A549 (cell line): ENCODE results near the gene LRRC14B. TPM values are rescaled to one million over a fixed set of nuclear protein-coding genes. Genes with fewer than 3 reads are reported as not detected.
"Not testable (repeated sequence)": the region's sequence is repeated elsewhere in the genome, so short reads cannot be mapped to it uniquely, and the experiment has no call there.

Experiments used
- ATAC-seq, 2 experiments: fragments of 200-7000 bp in 1 of 2; fragments of >200 bp in 1 of 2; cut with Nextera tagmentation in 1 of 2; cut with Tn5 transposase in 1 of 2; 3 replicates each; pipeline versions ENCODE4 v1.8.0 to v1.9.1; 2018 to 2020; ENCODE audit warnings: mild to moderate bottlenecking in 1 of 2, moderate library complexity in 1 of 2
- CTCF ChIA-PET: fragments of 300-600 bp; sonication (Branson Sonifier 250); formaldehyde crosslinking; extraction: SDS; loops from one replicate; lab custom pipeline; 2021; ENCODE audit warnings: antibody characterized with exemption, inconsistent platforms; lab: Yijun Ruan, JAX
- POLR2A ChIA-PET: fragments of 350-600 bp; formaldehyde crosslinking; extraction: SDS; loops from one replicate; lab custom pipeline; 2021; ENCODE audit warnings: antibody characterized with exemption, inconsistent platforms; lab: Yijun Ruan, JAX
- DNase-seq, 2 experiments: peaks; one replicate each; pipeline versions ENCODE4 v3.0.0 to v3.0.0-alpha.2; 2011 to 2016; ENCODE audit warnings: low read depth in 1 of 2, low spot score in 1 of 2
- FAIRE-seq: peaks from 2 replicates; lab custom pipeline; 2011; peaks lifted over from hg19 to GRCh38; lab: Jason Lieb, UNC
- H3K27ac ChIP-seq, 2 experiments: fragments of >200 bp; sonication (Bioruptor Twin); formaldehyde crosslinking; 3 replicates each; pipeline ENCODE4 v1.5.1; 2016 to 2017
- H3K4me1 ChIP-seq: fragments of >200 bp; sonication (Bioruptor Twin); formaldehyde crosslinking; 3 replicates; pipeline ENCODE4 v1.6.1; 2016
- H3K4me2 ChIP-seq: fragments of >200 bp; sonication (Bioruptor Twin); formaldehyde crosslinking; 3 replicates; pipeline ENCODE4 v1.6.1; 2016
- H3K4me3 ChIP-seq: fragments of >200 bp; sonication (Bioruptor Twin); formaldehyde crosslinking; 3 replicates; pipeline ENCODE4 v1.5.1; 2016
- H3K9me3 ChIP-seq: fragments of >200 bp; sonication (Bioruptor Twin); formaldehyde crosslinking; 3 replicates; pipeline ENCODE4 v1.6.1; 2016
- CHD2 ChIP-seq: fragments of 150-350 bp; IDR thresholded peaks from 2 replicates; pipeline ENCODE4 v1.6.1; 2014; ENCODE audit warnings: low read length; ENCODE audit not compliant: partially characterized antibody
- CHD4 ChIP-seq: fragments of 200-600 bp; sonication (generic); IDR thresholded peaks from 2 replicates; pipeline ENCODE4 v1.6.1; 2016; ENCODE audit warnings: antibody characterized with exemption, mild to moderate bottlenecking, borderline replicate concordance
- EHF ChIP-seq: fragments of 250-450 bp; sonication (Bioruptor Pico); IDR thresholded peaks from 2 replicates; pipeline ENCODE4 v1.5.0; 2020; ENCODE audit warnings: mild to moderate bottlenecking
- FOSB ChIP-seq: fragments of 250-450 bp; sonication (Bioruptor Pico); IDR thresholded peaks from 2 replicates; pipeline ENCODE4 v1.5.0; 2020; ENCODE audit warnings: mild to moderate bottlenecking, moderate library complexity
- GATA3 ChIP-seq: IDR thresholded peaks from 2 replicates; pipeline ENCODE4 v1.6.1; 2012; ENCODE audit warnings: borderline replicate concordance
- HEYL ChIP-seq: fragments of 250-450 bp; sonication (Bioruptor Pico); IDR thresholded peaks from 2 replicates; pipeline ENCODE4 v1.8.0; 2021; ENCODE audit warnings: mild to moderate bottlenecking, moderate library complexity
- HOXB13 ChIP-seq: fragments of 250-450 bp; sonication (Bioruptor Pico); IDR thresholded peaks from 2 replicates; pipeline ENCODE4 v1.5.0; 2020; ENCODE audit warnings: low read depth, mild to moderate bottlenecking, moderate library complexity
- MYC ChIP-seq: IDR thresholded peaks from 2 replicates; pipeline ENCODE4 v1.6.1; 2012; ENCODE audit warnings: mild to moderate bottlenecking, inconsistent platforms, low read length, improper control_type of control experiment, borderline replicate concordance
- NR3C1 ChIP-seq: fragments of >200 bp; sonication (Bioruptor Twin); formaldehyde crosslinking; IDR thresholded peaks from 3 replicates; pipeline ENCODE4 v1.6.1; 2017
- RARB ChIP-seq: fragments of 250-450 bp; sonication (Bioruptor Pico); IDR thresholded peaks from 2 replicates; pipeline ENCODE4 v1.8.0; 2021; ENCODE audit warnings: mild to moderate bottlenecking, moderate library complexity
- RCOR1 ChIP-seq: fragments of 150-350 bp; IDR thresholded peaks from 2 replicates; pipeline ENCODE4 v1.6.1; 2014; ENCODE audit warnings: antibody characterized with exemption, low read length, low read depth
- SREBF2 ChIP-seq: fragments of 450-650 bp; IDR thresholded peaks from 2 replicates; pipeline ENCODE4 v1.6.1; 2014; ENCODE audit warnings: mild to moderate bottlenecking, moderate library complexity
- WGBS: methylation state at CpG from one replicate; pipeline ENCODE4 v1.1.6; 2017; ENCODE audit errors: missing lambda C conversion rate; 5-methylcytosine and 5-hydroxymethylcytosine counted together
- polyA plus RNA-seq, 4 experiments: library from polyadenylated mRNA; depleted of rRNA in 3 of 4; stranded (reverse); fragments of >200 nt; fragmentation: RNase III in 1 of 4; extraction: RNeasy Plus Mini Kit Qiagen cat#74134 plus additional on column Dnase treatment in 1 of 4; gene quantifications; 2 replicates in 3 of 4; 3 replicates in 1 of 4; pipeline ENCODE4 v1.2.3, GENCODE V29; 2011 to 2017
- TF ChIP-seq, protein P1 (sequence below): fragments of >200 bp; sonication (Bioruptor Twin); formaldehyde crosslinking; IDR thresholded peaks from 2 replicates; pipeline ENCODE4 v1.6.1; 2016
- TF ChIP-seq, protein P2 (sequence below): fragments of 250-450 bp; sonication (Bioruptor Pico); IDR thresholded peaks from 2 replicates; pipeline ENCODE4 v1.5.0; 2020; ENCODE audit warnings: low read depth, mild to moderate bottlenecking, moderate library complexity
- TF ChIP-seq, protein P3 (sequence below): fragments of 450-650 bp; IDR thresholded peaks from 2 replicates; pipeline ENCODE4 v1.6.1; 2014; ENCODE audit warnings: antibody characterized with exemption
- TF ChIP-seq, protein P4 (sequence below): fragments of 200-600 bp; sonication (generic); IDR thresholded peaks from 2 replicates; pipeline ENCODE4 v1.6.1; 2016; ENCODE audit warnings: antibody characterized with exemption, mild to moderate bottlenecking, moderate library complexity

LRRC14B gene
- polyA plus RNA-seq, 2 of the 4 experiments (the other 2 are of a cell fraction) = not detected

DNA sequence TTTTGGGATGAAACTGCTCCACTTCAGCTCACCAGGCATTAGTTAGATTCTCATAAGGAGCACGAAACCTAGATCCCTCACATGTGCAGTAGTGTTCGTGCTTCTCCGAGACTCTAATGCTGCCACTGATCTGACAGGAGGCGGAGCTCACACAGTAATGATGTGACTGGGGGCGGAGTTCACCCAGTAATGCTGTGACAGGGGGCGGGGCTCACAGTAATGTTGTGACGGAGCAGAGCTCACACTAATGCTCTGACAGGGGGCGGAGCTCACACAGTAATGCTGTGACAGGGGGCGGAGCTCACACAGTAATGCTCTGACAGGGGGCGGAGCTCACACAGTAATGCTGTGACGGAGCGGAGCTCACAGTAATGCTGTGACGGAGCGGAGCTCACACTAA is 27.1 kb upstream of the LRRC14B start:
- TF ChIP-seq MYC = no peak
- no peak for TF ChIP-seq HEYL (CRISPR knock-in tag)
- Histone ChIP-seq H3K4me2 (no peak overlapping the region), H3K27ac (no peak overlapping the region), H3K4me1 (no peaks in the 10 kb centered on the region), H3K9me3 (no peaks in the 10 kb centered on the region), H3K4me3 (no peak overlapping the region)
- no peak for DNase-seq
- WGBS = 90% methylated on average over 11 of the region's 14 CpGs
- ChIA-PET CTCF (no interaction called here), POLR2A (no interaction called here)
- FAIRE-seq = no peak
- no peak for ATAC-seq

DNA sequence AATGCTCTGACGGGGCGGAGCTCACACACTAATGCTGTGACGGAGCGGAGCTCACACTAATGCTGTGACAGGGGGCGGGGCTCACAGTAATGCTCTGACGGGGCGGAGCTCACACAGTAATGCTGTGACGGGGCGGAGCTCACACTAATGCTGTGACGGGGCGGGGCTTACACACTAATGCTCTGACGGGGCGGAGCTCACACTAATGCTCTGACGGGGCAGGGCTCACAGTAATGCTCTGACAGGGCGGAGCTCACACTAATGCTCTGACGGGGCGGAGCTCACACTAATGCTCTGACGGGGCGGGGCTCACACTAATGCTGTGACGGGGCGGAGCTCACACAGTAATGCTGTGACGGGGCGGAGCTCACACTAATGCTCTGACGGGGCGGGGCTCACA is 26.5 kb upstream of the LRRC14B start:
- 83% methylated on average over 19 of the region's 25 CpGs for WGBS

DNA sequence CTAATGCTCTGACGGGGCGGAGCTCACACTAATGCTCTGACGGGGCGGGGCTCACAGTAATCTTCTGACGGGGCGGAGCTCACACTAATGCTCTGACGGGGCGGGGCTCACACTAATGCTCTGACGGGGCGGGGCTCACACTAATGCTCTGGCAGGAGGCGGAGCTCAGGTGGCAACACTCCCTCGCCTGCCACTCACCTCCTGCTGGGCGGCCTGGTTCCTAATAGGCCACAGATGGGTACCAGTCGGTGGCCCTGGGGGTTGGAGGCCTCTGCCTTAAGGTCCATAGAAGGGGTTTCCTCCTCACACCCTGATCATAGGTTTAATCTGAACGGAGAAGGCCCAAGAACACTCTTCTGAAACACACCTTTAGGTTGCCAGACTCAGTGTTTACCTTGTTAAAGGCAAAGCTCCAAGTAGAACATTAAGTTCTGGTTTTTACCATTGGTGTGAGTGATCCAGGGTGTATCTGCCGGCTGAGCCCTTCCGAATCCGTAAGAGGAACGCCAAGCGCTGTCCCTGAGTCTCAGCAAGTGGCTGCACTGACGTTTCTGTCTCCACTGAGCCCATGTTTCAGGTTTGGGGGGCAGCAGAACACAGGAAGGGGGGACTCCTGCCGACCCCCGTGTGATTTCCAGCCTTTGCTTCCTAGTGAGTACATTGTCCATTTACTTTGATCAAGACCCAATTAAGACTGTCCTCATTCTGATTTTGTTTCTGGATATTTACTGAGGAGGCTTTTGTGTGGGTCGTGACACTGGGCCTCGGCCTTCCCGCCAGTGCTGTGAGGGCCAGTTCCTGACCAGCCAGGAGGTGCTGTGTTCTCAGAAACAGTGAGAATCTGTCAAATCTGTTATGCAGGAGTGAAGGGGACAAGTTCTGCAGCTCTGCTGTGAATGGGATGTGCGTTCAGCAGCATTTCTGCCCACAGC is 24.6 kb upstream of the LRRC14B start:
- POLR2A ChIA-PET = no interaction called here
- no peak for ATAC-seq
- no peak for DNase-seq
- 83% methylated on average over 19 of the region's 27 CpGs for WGBS
- TF ChIP-seq RCOR1 = no peak
- TF ChIP-seq RARB (CRISPR knock-in tag) = no peak
- TF ChIP-seq HOXB13 (CRISPR knock-in tag) = no peak
- no peak for TF ChIP-seq CHD4
- TF ChIP-seq, protein P1, sequence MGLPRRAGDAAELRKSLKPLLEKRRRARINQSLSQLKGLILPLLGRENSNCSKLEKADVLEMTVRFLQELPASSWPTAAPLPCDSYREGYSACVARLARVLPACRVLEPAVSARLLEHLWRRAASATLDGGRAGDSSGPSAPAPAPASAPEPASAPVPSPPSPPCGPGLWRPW = no peak
- Histone ChIP-seq H3K4me2 (no peak overlapping the region), H3K4me3 (no peak overlapping the region), H3K9me3 (no peaks in the 10 kb centered on the region), H3K27ac (no peak overlapping the region), H3K4me1 (no peaks in the 10 kb centered on the region)
- FAIRE-seq = no peak
- CTCF ChIA-PET = interaction anchor here (0.6 to 3.6 kb wide), 2 partner anchors 21 to 34 kb away, joined by 4 to 13 read pairs; no protein-coding TSS in a partner anchor

More for the DNA sequence above, 26.5 kb upstream of the LRRC14B start:
- DNase-seq, POLR2A ChIA-PET, H3K4me3 ChIP-seq, H3K27ac ChIP-seq, H3K4me2 ChIP-seq, H3K9me3 ChIP-seq, FAIRE-seq, ATAC-seq, H3K4me1 ChIP-seq, CTCF ChIA-PET: not testable (repeated sequence)

DNA sequence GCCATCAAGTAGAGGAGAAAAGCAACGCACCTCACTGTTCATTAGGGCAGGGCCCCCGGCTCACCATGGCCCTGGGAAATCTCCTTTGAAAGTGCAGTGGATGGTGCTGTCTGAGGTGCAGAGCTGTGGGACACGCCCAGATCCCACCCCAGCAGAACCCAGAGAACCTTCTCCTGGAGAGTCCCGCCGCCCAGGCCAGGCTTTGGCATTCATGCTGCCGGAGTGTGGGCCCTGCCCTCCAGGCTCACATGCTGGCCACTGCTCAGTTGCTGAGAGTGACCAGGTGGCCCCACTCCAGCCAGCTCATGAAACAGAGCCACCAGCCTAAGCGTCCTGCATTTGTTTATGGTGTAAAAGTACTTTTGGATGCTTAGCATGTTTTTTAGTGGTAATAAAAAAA is 23.8 kb upstream of the LRRC14B start:
- DNase-seq (no peak), ATAC-seq (no peak)
- Histone ChIP-seq H3K4me2 (no peak overlapping the region), H3K4me3 (no peak overlapping the region), H3K9me3 (no peaks in the 10 kb centered on the region), H3K27ac (no peak overlapping the region)
- ChIA-PET CTCF (interaction anchor here (0.6 to 3.6 kb wide), 2 partner anchors 20 to 35 kb away, joined by 4 to 13 read pairs; no protein-coding TSS in a partner anchor), POLR2A (no interaction called here)
- TF ChIP-seq, protein P2, sequence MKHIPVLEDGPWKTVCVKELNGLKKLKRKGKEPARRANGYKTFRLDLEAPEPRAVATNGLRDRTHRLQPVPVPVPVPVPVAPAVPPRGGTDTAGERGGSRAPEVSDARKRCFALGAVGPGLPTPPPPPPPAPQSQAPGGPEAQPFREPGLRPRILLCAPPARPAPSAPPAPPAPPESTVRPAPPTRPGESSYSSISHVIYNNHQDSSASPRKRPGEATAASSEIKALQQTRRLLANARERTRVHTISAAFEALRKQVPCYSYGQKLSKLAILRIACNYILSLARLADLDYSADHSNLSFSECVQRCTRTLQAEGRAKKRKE (CRISPR knock-in tag) = no peak
- TF ChIP-seq EHF (CRISPR knock-in tag) (no peak), HOXB13 (CRISPR knock-in tag) (no peak), FOSB (CRISPR knock-in tag) (no peak), CHD2 (no peak), SREBF2 (no peak), NR3C1 (no peak), GATA3 (no peak)
- TF ChIP-seq, protein P3, sequence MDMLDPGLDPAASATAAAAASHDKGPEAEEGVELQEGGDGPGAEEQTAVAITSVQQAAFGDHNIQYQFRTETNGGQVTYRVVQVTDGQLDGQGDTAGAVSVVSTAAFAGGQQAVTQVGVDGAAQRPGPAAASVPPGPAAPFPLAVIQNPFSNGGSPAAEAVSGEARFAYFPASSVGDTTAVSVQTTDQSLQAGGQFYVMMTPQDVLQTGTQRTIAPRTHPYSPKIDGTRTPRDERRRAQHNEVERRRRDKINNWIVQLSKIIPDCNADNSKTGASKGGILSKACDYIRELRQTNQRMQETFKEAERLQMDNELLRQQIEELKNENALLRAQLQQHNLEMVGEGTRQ = no peak
- TF ChIP-seq, protein P4, sequence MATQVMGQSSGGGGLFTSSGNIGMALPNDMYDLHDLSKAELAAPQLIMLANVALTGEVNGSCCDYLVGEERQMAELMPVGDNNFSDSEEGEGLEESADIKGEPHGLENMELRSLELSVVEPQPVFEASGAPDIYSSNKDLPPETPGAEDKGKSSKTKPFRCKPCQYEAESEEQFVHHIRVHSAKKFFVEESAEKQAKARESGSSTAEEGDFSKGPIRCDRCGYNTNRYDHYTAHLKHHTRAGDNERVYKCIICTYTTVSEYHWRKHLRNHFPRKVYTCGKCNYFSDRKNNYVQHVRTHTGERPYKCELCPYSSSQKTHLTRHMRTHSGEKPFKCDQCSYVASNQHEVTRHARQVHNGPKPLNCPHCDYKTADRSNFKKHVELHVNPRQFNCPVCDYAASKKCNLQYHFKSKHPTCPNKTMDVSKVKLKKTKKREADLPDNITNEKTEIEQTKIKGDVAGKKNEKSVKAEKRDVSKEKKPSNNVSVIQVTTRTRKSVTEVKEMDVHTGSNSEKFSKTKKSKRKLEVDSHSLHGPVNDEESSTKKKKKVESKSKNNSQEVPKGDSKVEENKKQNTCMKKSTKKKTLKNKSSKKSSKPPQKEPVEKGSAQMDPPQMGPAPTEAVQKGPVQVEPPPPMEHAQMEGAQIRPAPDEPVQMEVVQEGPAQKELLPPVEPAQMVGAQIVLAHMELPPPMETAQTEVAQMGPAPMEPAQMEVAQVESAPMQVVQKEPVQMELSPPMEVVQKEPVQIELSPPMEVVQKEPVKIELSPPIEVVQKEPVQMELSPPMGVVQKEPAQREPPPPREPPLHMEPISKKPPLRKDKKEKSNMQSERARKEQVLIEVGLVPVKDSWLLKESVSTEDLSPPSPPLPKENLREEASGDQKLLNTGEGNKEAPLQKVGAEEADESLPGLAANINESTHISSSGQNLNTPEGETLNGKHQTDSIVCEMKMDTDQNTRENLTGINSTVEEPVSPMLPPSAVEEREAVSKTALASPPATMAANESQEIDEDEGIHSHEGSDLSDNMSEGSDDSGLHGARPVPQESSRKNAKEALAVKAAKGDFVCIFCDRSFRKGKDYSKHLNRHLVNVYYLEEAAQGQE = no peak
- TF ChIP-seq, all 56 proteins: peak for 0
- FAIRE-seq = no peak
- WGBS = 73% methylated on average over 7 of the region's 7 CpGs
- H3K4me1 ChIP-seq = no peaks in the 10 kb centered on the region
